Activated T-helper 1 cell treated with anti-CD3 and anti-CD28 coated beads, Interleukin-2, amount 50 U/mL, for 16 hours (primary cell): Measurements from ENCODE around the gene OSBPL10.
"Not testable (repeated sequence)": the region's sequence is repeated elsewhere in the genome, so short reads cannot be mapped to it uniquely, and the experiment has no call there.

Experiments
- DNase-seq, 2 donors: peaks; one replicate each; pipeline ENCODE4 v3.0.0-alpha.2; 2020; ENCODE audit warnings: low read depth in 1 of 2, low spot score in 1 of 2

The OSBPL10 gene

GRCh38 chr3:31815631-31816440, 165.2 kb downstream of the OSBPL10 start:
- no peak for DNase-seq

- DNase-seq, result no peak
Measured at GRCh38 chr3:31815006-31815405, 166.1 kb downstream of the OSBPL10 start.

- DNase-seq, result no peak
Measured at GRCh38 chr3:31813686-31814085, 167.4 kb downstream of the OSBPL10 start.

GRCh38 chr3:31813197-31813596, 167.9 kb downstream of the OSBPL10 start:
- no peak for DNase-seq

- no peak for DNase-seq
Measured at GRCh38 chr3:31810991-31811433, 170.1 kb downstream of the OSBPL10 start.

GRCh38 chr3:31808143-31808720, 172.8 kb downstream of the OSBPL10 start:
- DNase-seq, result no peak

GRCh38 chr3:31804251-31805051, 176.6 kb downstream of the OSBPL10 start:
- DNase-seq, result no peak

- DNase-seq, result no peak
Measured at GRCh38 chr3:31802981-31803740, 177.9 kb downstream of the OSBPL10 start.

- no peak for DNase-seq
Measured at GRCh38 chr3:31800436-31800835, 180.6 kb downstream of the OSBPL10 start.

GRCh38 chr3:31798840-31799239, 182.2 kb downstream of the OSBPL10 start:
- DNase-seq, result no peak

GRCh38 chr3:31793821-31794220, 187.2 kb downstream of the OSBPL10 start:
- no peak for DNase-seq

- DNase-seq, result no peak
Measured at GRCh38 chr3:31791090-31791430, 190.0 kb downstream of the OSBPL10 start.

- no peak for DNase-seq
Measured at GRCh38 chr3:31790193-31791089, 190.6 kb downstream of the OSBPL10 start.

- DNase-seq, result no peak
Measured at GRCh38 chr3:31789429-31789828, 191.6 kb downstream of the OSBPL10 start.

- DNase-seq, result no peak
Measured at GRCh38 chr3:31785734-31786133, 195.3 kb downstream of the OSBPL10 start.

GRCh38 chr3:31785286-31785685, 195.8 kb downstream of the OSBPL10 start:
- DNase-seq, result no peak

- not testable (repeated sequence) for DNase-seq
Measured at GRCh38 chr3:31783851-31784250, 197.2 kb downstream of the OSBPL10 start.

- DNase-seq, result not testable (repeated sequence)
Measured at GRCh38 chr3:31782306-31782705, 198.8 kb downstream of the OSBPL10 start.

GRCh38 chr3:31779514-31779913, 201.5 kb downstream of the OSBPL10 start:
- DNase-seq, result no peak

GRCh38 chr3:31777887-31778286, 203.2 kb downstream of the OSBPL10 start:
- no peak for DNase-seq
